ENCODE data around the gene ADGRV1. TPM values are rescaled to one million over a fixed set of nuclear protein-coding genes. Genes with fewer than 3 reads are reported as not detected.

The ADGRV1 gene
- total RNA-seq, 1 experiment from 2014 or later, result 64.8 TPM

- Histone ChIP-seq H3K4ac (ENCODE audit: low read depth, low read length) (no peak overlapping the region), H2BK12ac (ENCODE audit: insufficient read length, low read depth, low read length) (no peak overlapping the region), H4K5ac (ENCODE audit: insufficient read length, low read depth, low read length) (no peak overlapping the region), H3K23me2 (ENCODE audit: insufficient read length, low read depth, low read length, poor library complexity, severe bottlenecking) (no peaks in the 10 kb centered on the region), H3K18ac (ENCODE audit: insufficient read length, low read depth, low read length) (no peak overlapping the region), H2BK20ac (ENCODE audit: low read depth, low read length, poor library complexity, severe bottlenecking) (no peak overlapping the region), H2BK5ac (ENCODE audit: insufficient read length, low read length) (no peak overlapping the region), H2BK120ac (ENCODE audit: low read depth, low read length, poor library complexity, severe bottlenecking) (no peak overlapping the region), H3K56ac (ENCODE audit: insufficient read length, low read depth, low read length) (no peak overlapping the region), H3K4me1 (ENCODE audit: insufficient read depth, low read length) (no peaks in the 10 kb centered on the region; the same call in 1 of the 2 replicates), H3K79me2 (ENCODE audit: insufficient read depth, low read length) (no peaks in the 10 kb centered on the region), H3K9ac (ENCODE audit: extremely low read depth, insufficient read length, low read length) (no peak overlapping the region), H3K14ac (ENCODE audit: insufficient read depth, low read length) (no peak overlapping the region), H4K20me1 (ENCODE audit: control insufficient read depth, insufficient read depth, insufficient read length) (no peaks in the 10 kb centered on the region), H3K79me1 (ENCODE audit: insufficient read depth, low read depth, low read length, poor library complexity, severe bottlenecking) (no peaks in the 10 kb centered on the region), H4K91ac (ENCODE audit: insufficient read length, low read depth, low read length) (no peak overlapping the region), H3K27ac (ENCODE audit: insufficient read length, low read depth, low read length) (no peak overlapping the region), H3K23ac (ENCODE audit: insufficient read length, low read depth, low read length) (no peak overlapping the region), H3K27me3 (ENCODE audit: insufficient read depth, low read length) (no peaks in the 10 kb centered on the region), H3K9me3 (ENCODE audit: control insufficient read depth, low read depth, low read length) (no peaks in the 10 kb centered on the region), H4K8ac (replicated peaks; ENCODE audit: insufficient read length, low read depth, low read length) (no peak overlapping the region), H3K4me2 (ENCODE audit: insufficient read depth, insufficient read length, low read length) (no peak overlapping the region), H3T11ph (ENCODE audit: low read length) (no peak overlapping the region), H2AFZ (ENCODE audit: low read length) (no peak overlapping the region), H2AK5ac (ENCODE audit: insufficient read length, low read length) (no peak overlapping the region), H2BK15ac (ENCODE audit: low read depth, low read length) (no peak overlapping the region)
- Mint-ChIP-seq H3K4me3 (no peak overlapping the region), H3K4me1 (peaks cover 12 to 17% of the 10 kb centered on the region in 2 experiments), H3K27me3 (ENCODE audit: low read depth) (no peaks in the 10 kb centered on the region), H3K9me3 (no peaks in the 10 kb centered on the region), H3K27ac (no peak overlapping the region), H3K36me3 (ENCODE audit: insufficient read depth in 1 of 3, low read depth in 3 of 3) (peaks cover 0 to 3% (median 0%) of the 10 kb centered on the region in 3 experiments; a peak in 2 of 7 replicates)
- no CpG with 5 or more reads among the region's 3 CpGs for WGBS (ENCODE audit: extremely low coverage, insufficient read length, low lambda C conversion rate)
- no peak for TF ChIP-seq CTCF (conservative IDR thresholded peaks at IDR 0.05)
- no peak for DNase-seq
Observed at GRCh38 chr5:91137647-91138046, 579.0 kb downstream of the ADGRV1 start.

Measured in H9 (cell line).